ENCODE measurements around the gene SART3. TPM values are rescaled to one million over a fixed set of nuclear protein-coding genes. Genes with fewer than 3 reads are reported as not detected.

The SART3 gene
- total and polyA plus RNA-seq, 10 donors: 13.1 to 118 (median 64.9) TPM

DNA sequence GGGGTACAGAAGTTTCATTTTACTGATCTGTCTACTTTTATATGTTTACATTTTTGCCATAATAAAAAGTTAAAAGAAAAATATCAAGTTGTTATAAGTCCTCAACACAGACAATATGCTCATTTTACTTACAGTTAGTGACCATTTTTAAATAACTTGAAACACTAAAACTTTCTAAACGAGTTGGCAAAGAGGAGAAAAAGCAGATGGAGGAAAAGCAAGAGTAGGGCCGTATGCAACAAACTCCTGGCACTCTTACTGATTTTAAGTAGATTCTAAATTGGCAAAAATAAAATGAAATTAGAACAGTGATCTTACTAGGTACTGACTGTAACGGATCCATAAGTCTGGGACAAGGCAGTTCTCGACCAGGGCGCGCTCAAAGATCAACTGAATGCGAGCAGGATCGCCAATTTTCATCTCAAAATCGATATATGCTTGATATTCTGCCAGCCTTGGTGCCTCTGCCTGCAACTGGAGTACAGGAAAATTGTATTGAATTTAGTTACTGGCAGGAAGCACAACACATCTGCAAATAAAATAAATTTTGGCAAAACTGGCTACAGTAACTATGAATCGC lies 22.3 kb downstream of the SART3 start:
- intact Hi-C loops (cut with DNase I; ENCODE audit: low total_unique reads): no loop called here
- Histone ChIP-seq H3K9me3 (no peaks in the 10 kb centered on the region), H3K4me1 (peaks cover 0 to 23% (median 7%) of the 10 kb centered on the region in 6 donors), H3K27ac (no peak overlapping the region), H3K36me3 (peaks cover 0 to 94% (median 72%) of the 10 kb centered on the region in 6 donors), H3K4me3 (no peak overlapping the region), H3K27me3 (replicated peaks in 1 of 7) (no peaks in the 10 kb centered on the region)
- WGBS, 5 donors: 93 to 95% (median 94%) methylated on average over 10 of the region's 10 CpGs
- no peak for TF ChIP-seq POLR2AphosphoS5 (IDR thresholded peaks at IDR 0.05)
- TF ChIP-seq, protein P1, sequence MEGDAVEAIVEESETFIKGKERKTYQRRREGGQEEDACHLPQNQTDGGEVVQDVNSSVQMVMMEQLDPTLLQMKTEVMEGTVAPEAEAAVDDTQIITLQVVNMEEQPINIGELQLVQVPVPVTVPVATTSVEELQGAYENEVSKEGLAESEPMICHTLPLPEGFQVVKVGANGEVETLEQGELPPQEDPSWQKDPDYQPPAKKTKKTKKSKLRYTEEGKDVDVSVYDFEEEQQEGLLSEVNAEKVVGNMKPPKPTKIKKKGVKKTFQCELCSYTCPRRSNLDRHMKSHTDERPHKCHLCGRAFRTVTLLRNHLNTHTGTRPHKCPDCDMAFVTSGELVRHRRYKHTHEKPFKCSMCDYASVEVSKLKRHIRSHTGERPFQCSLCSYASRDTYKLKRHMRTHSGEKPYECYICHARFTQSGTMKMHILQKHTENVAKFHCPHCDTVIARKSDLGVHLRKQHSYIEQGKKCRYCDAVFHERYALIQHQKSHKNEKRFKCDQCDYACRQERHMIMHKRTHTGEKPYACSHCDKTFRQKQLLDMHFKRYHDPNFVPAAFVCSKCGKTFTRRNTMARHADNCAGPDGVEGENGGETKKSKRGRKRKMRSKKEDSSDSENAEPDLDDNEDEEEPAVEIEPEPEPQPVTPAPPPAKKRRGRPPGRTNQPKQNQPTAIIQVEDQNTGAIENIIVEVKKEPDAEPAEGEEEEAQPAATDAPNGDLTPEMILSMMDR (IDR thresholded peaks at IDR 0.05 in 8 of 11, conservative IDR thresholded peaks at IDR 0.05 in 3 of 11): no peak
- TF ChIP-seq POLR2A (IDR thresholded peaks at IDR 0.05): no peak
- DNase-seq: no peak

- no peak for TF ChIP-seq POLR2A (IDR thresholded peaks at IDR 0.05)
- TF ChIP-seq, protein P1 (IDR thresholded peaks at IDR 0.05 in 8 of 11, conservative IDR thresholded peaks at IDR 0.05 in 3 of 11): no peak
- H3K4me3 ChIP-seq: no peak overlapping the region
- H3K36me3 ChIP-seq: peaks cover 0 to 94% (median 72%) of the 10 kb centered on the region in 6 donors
- no peak overlapping the region for H3K27ac ChIP-seq
- intact Hi-C loops (cut with DNase I; ENCODE audit: low total_unique reads): no loop called here
- H3K27me3 ChIP-seq (replicated peaks in 1 of 7): no peaks in the 10 kb centered on the region
- peaks cover 0 to 23% (median 7%) of the 10 kb centered on the region in 6 donors for H3K4me1 ChIP-seq
- WGBS, 5 donors: 73 to 81% (median 78%) methylated on average over 6 of the region's 6 CpGs
- H3K9me3 ChIP-seq: no peaks in the 10 kb centered on the region
- DNase-seq: no peak
Observed at GRCh38 chr12:108538146-108538545, 22.8 kb downstream of the SART3 start.

GRCh38 chr12:108531929-108532848 lies 28.8 kb downstream of the SART3 start:
- WGBS, 5 donors: 95 to 96% (median 95%) methylated on average over 12 to 15 of the region's 15 CpGs
- intact Hi-C loops (cut with DNase I; ENCODE audit: low total_unique reads): no loop called here
- no peak for DNase-seq

More at GRCh38 chr12:108531929-108532848, 28.8 kb downstream of the SART3 start:
- no peak overlapping the region for H3K27ac ChIP-seq
- no peaks in the 10 kb centered on the region for H3K4me1 ChIP-seq
- no peak overlapping the region for H3K4me3 ChIP-seq
- H3K36me3 ChIP-seq: peaks cover 6 to 100% (median 97%) of the 10 kb centered on the region in 6 donors
- no peaks in the 10 kb centered on the region for H3K9me3 ChIP-seq
- no peaks in the 10 kb centered on the region for H3K27me3 ChIP-seq (replicated peaks in 1 of 7)
- TF ChIP-seq POLR2AphosphoS5 (IDR thresholded peaks at IDR 0.05) (no peak), POLR2A (IDR thresholded peaks at IDR 0.05) (no peak)
- TF ChIP-seq, protein P1 (IDR thresholded peaks at IDR 0.05 in 8 of 11, conservative IDR thresholded peaks at IDR 0.05 in 3 of 11): no peak
